Stimulated activated naive CD4-positive, alpha-beta T cell treated with Interleukin-2 at 50 U/mL for 16 hours (primary cell): ENCODE data around the gene NR1D2.
"Not testable (repeated sequence)": the region's sequence is repeated elsewhere in the genome, so short reads cannot be mapped to it uniquely, and the experiment has no call there.

Experiments
- DNase-seq: peaks from one replicate; lab custom pipeline; 2025; lab: John Stamatoyannopoulos, UW

NR1D2 gene

GRCh38 chr3:24004171-24004938 lies 59.3 kb downstream of the NR1D2 start:
- no peak for DNase-seq

- DNase-seq = no peak
These were observed 60.6 kb downstream of the NR1D2 start for GRCh38 chr3:24005669-24006068.

- DNase-seq = not testable (repeated sequence)
These were observed 65.7 kb downstream of the NR1D2 start for GRCh38 chr3:24010834-24011233.

GRCh38 chr3:24012589-24013269 lies 67.6 kb downstream of the NR1D2 start:
- no peak for DNase-seq

- DNase-seq = no peak
These were observed 72.2 kb downstream of the NR1D2 start for GRCh38 chr3:24017305-24017704.

GRCh38 chr3:24018784-24019570 lies 73.9 kb downstream of the NR1D2 start:
- DNase-seq = no peak

GRCh38 chr3:24019585-24019984 lies 74.5 kb downstream of the NR1D2 start:
- DNase-seq = no peak

- no peak for DNase-seq
These were observed 75.1 kb downstream of the NR1D2 start for GRCh38 chr3:24020036-24020691.

GRCh38 chr3:24023197-24023596 lies 78.1 kb downstream of the NR1D2 start:
- no peak for DNase-seq

GRCh38 chr3:24025805-24026204 lies 80.7 kb downstream of the NR1D2 start:
- DNase-seq = no peak

- DNase-seq = not testable (repeated sequence)
These were observed 81.6 kb downstream of the NR1D2 start for GRCh38 chr3:24026665-24027064.

- DNase-seq = no peak
These were observed 82.9 kb downstream of the NR1D2 start for GRCh38 chr3:24027946-24028345.
